AG04450 (cell line): ENCODE results near the gene FAM168A. TPM values are rescaled to one million over a fixed set of nuclear protein-coding genes. Genes with fewer than 3 reads are reported as not detected.
A peak's percentile ranks its signal among the peaks of the same experiment; 100 is the strongest.

ENCODE experiments used
- CTCF ChIA-PET: fragments of 300-600, 350-600 bp; formaldehyde crosslinking; extraction: SDS; loops from one replicate; lab custom pipeline; 2022; ENCODE audit warnings: antibody characterized with exemption, inconsistent platforms; lab: Charles Lee
- POLR2A ChIA-PET: fragments of 350-600 bp; formaldehyde crosslinking; extraction: SDS; loops from one replicate; lab custom pipeline; 2021; ENCODE audit warnings: antibody characterized with exemption, inconsistent platforms; lab: Yijun Ruan, JAX
- DNase-seq: peaks from one replicate; pipeline ENCODE4 v3.0.0-alpha.2; 2011; ENCODE audit warnings: low read depth, low spot score
- H3K27ac ChIP-seq: one replicate; pipeline ENCODE4 v1.5.1; 2012; ENCODE audit warnings: low read depth, low read length, control low read depth
- H3K27me3 ChIP-seq: one replicate; pipeline ENCODE4 v1.6.0; 2012; ENCODE audit warnings: low read length; ENCODE audit not compliant: control insufficient read depth, insufficient read depth
- H3K4me3 ChIP-seq: 2 replicates; pipeline ENCODE4 v1.5.1; 2011; ENCODE audit warnings: mild to moderate bottlenecking, low read depth, low read length, control low read depth
- H3K9me3 ChIP-seq: 2 replicates; pipeline ENCODE4 v1.5.1; 2012; ENCODE audit warnings: low read length; ENCODE audit not compliant: control insufficient read depth, insufficient read depth
- CTCF ChIP-seq: IDR thresholded peaks from 2 replicates; pipeline ENCODE4 v1.5.1; 2011; ENCODE audit warnings: low read depth, low read length, control low read depth, inconsistent platforms
- polyA plus RNA-seq: library from polyadenylated mRNA; depleted of rRNA; stranded (reverse); fragments of >200 nt; gene quantifications from 2 replicates; pipeline ENCODE4 v1.2.3, GENCODE V29; 2011

The FAM168A gene
- polyA plus RNA-seq, 1 experiment: 21.3 TPM

GRCh38 chr11:73429121-73429750 lies 168.7 kb downstream of the FAM168A start:
- ChIA-PET POLR2A (no interaction called here), CTCF (interaction anchor here (2.1 to 3.1 kb wide), 2 partner anchors 49 to 78 kb away, joined by 5 to 15 read pairs; no protein-coding TSS in a partner anchor)
- H3K9me3 ChIP-seq: no peaks in the 10 kb centered on the region
- no peaks in the 10 kb centered on the region for H3K27me3 ChIP-seq
- TF ChIP-seq CTCF: no peak
- peak; percentile 37 for DNase-seq
- peak overlapping the region; percentile 86 for H3K27ac ChIP-seq
- no peak overlapping the region for H3K4me3 ChIP-seq

GRCh38 chr11:73428699-73429098 lies 169.2 kb downstream of the FAM168A start:
- Histone ChIP-seq H3K9me3 (no peaks in the 10 kb centered on the region), H3K4me3 (no peak overlapping the region), H3K27ac (no peak overlapping the region), H3K27me3 (no peaks in the 10 kb centered on the region)
- no peak for DNase-seq
- TF ChIP-seq CTCF: no peak
- CTCF ChIA-PET: interaction anchor here (1.2 to 3.1 kb wide), 3 partner anchors 7 to 78 kb away, joined by 3 to 15 read pairs (median 5); no protein-coding TSS in a partner anchor
- POLR2A ChIA-PET: interaction anchor here (0.6 kb wide), 1 partner anchor 159 kb away, joined by 4 read pairs; no protein-coding TSS in a partner anchor

- Histone ChIP-seq H3K4me3 (no peak overlapping the region), H3K27me3 (no peaks in the 10 kb centered on the region), H3K27ac (no peak overlapping the region), H3K9me3 (no peaks in the 10 kb centered on the region)
- CTCF ChIA-PET: interaction anchor here (0.6 to 3.1 kb wide), 4 partner anchors 8 to 77 kb away, joined by 3 to 15 read pairs (median 4); no protein-coding TSS in a partner anchor
- TF ChIP-seq CTCF: no peak
- POLR2A ChIA-PET: interaction anchor here (0.6 kb wide), 1 partner anchor 160 kb away, joined by 4 read pairs; no protein-coding TSS in a partner anchor
- DNase-seq: no peak
Observed at GRCh38 chr11:73428227-73428626, 169.7 kb downstream of the FAM168A start.

GRCh38 chr11:73426219-73426850 lies 171.6 kb downstream of the FAM168A start:
- H3K27me3 ChIP-seq: no peaks in the 10 kb centered on the region
- no peak for DNase-seq
- no peaks in the 10 kb centered on the region for H3K9me3 ChIP-seq
- no peak overlapping the region for H3K4me3 ChIP-seq
- ChIA-PET POLR2A (interaction anchor here (0.7 to 0.9 kb wide), 2 partner anchors 37 to 48 kb away, joined by 3 to 4 read pairs; no protein-coding TSS in a partner anchor), CTCF (interaction anchor here (0.6 to 1.8 kb wide), 5 partner anchors 199 to 1968 kb away, joined by 3 to 7 read pairs (median 5); no protein-coding TSS in a partner anchor)
- no peak for TF ChIP-seq CTCF
- H3K27ac ChIP-seq: no peak overlapping the region

GRCh38 chr11:73425108-73425507 lies 172.8 kb downstream of the FAM168A start:
- CTCF ChIA-PET: interaction anchor here (1.7 to 1.8 kb wide), 2 partner anchors 201 to 236 kb away, joined by 7 read pairs; no protein-coding TSS in a partner anchor

More at GRCh38 chr11:73425108-73425507, 172.8 kb downstream of the FAM168A start:
- Histone ChIP-seq H3K27ac (no peak overlapping the region), H3K9me3 (no peaks in the 10 kb centered on the region), H3K4me3 (no peak overlapping the region), H3K27me3 (no peaks in the 10 kb centered on the region)
- DNase-seq: no peak
- no peak for TF ChIP-seq CTCF
- POLR2A ChIA-PET: no interaction called here
